Smooth muscle cell (in vitro differentiated cells): ENCODE data around the gene L3MBTL3. TPM values are rescaled to one million over a fixed set of nuclear protein-coding genes. Genes with fewer than 3 reads are reported as not detected.
A peak's percentile ranks its signal among the peaks of the same experiment; 100 is the strongest.

Experiments
- DNase-seq: peaks from one replicate; lab custom pipeline; 2025; ENCODE audit not compliant: unreplicated experiment; lab: John Stamatoyannopoulos, UW
- H2AFZ ChIP-seq: fragments of 200-600 bp; sonication (generic); 2 replicates; pipeline ENCODE4 v1.6.0; 2016; ENCODE audit warnings: antibody characterized with exemption, low read depth, mild to moderate bottlenecking
- H3F3A ChIP-seq: fragments of 200-600 bp; sonication (generic); 2 replicates; pipeline ENCODE4 v1.6.0; 2017; ENCODE audit warnings: antibody characterized with exemption, low read depth
- H3K27ac ChIP-seq: fragments of 200-600 bp; sonication (generic); 2 replicates; pipeline ENCODE4 v1.5.1; 2016; ENCODE audit warnings: low read depth, mild to moderate bottlenecking
- H3K27me3 ChIP-seq: fragments of 200-600 bp; sonication (generic); 2 replicates; pipeline ENCODE4 v1.6.1; 2016; ENCODE audit warnings: low read depth, mild to moderate bottlenecking
- H3K36me3 ChIP-seq: fragments of 200-600 bp; sonication (generic); 2 replicates; pipeline ENCODE4 v1.5.1; 2016; ENCODE audit warnings: low read depth
- H3K4me1 ChIP-seq: fragments of 200-600 bp; sonication (generic); 2 replicates; pipeline ENCODE4 v1.5.1; 2016; ENCODE audit warnings: low read depth
- H3K4me2 ChIP-seq: fragments of 200-600 bp; sonication (generic); 2 replicates; pipeline ENCODE4 v1.6.0; 2016; ENCODE audit warnings: mild to moderate bottlenecking
- H3K4me3 ChIP-seq: fragments of 200-600 bp; sonication (generic); 2 replicates; pipeline ENCODE4 v1.5.1; 2016; ENCODE audit warnings: mild to moderate bottlenecking
- H3K79me2 ChIP-seq: fragments of 200-600 bp; sonication (generic); 2 replicates; pipeline ENCODE4 v1.6.0; 2016; ENCODE audit warnings: low read depth, mild to moderate bottlenecking
- H3K9ac ChIP-seq: fragments of 200-600 bp; sonication (generic); 2 replicates; pipeline ENCODE4 v1.6.0; 2016; ENCODE audit warnings: low read depth
- H3K9me3 ChIP-seq: fragments of 200-600 bp; sonication (generic); replicated peaks from 2 replicates; pipeline ENCODE4 v1.5.1; 2016; ENCODE audit warnings: low read depth
- H4K20me1 ChIP-seq: fragments of 200-600 bp; sonication (generic); 2 replicates; pipeline ENCODE4 v1.6.0; 2016; ENCODE audit warnings: low read depth
- WGBS: methylation state at CpG from one replicate; pipeline ENCODE4 v1.1.7; 2016; ENCODE audit warnings: low lambda C conversion rate; 5-methylcytosine and 5-hydroxymethylcytosine counted together
- polyA plus RNA-seq: library from polyadenylated mRNA; unstranded; fragments of >200 nt; fragmentation: Nextera tagmentation; extraction: Ambion mirVana; gene quantifications from 2 replicates; pipeline ENCODE4 v1.2.1, GENCODE V29; 2016
- total RNA-seq: library from RNA; depleted of rRNA; stranded (reverse); fragments of >200 nt; gene quantifications from 2 replicates; pipeline ENCODE4 v1.2.3, GENCODE V29; 2014
- TF ChIP-seq, protein P1 (sequence below): fragments of 200-600 bp; sonication (generic); IDR thresholded peaks from 2 replicates; pipeline ENCODE4 v1.5.1; 2017; ENCODE audit warnings: borderline replicate concordance, mild to moderate bottlenecking, antibody characterized with exemption; ENCODE audit not compliant: insufficient read depth, poor library complexity, severe bottlenecking

Gene L3MBTL3
- total and polyA plus RNA-seq, 2 experiments from 2014 or later, result 5.4 to 14.2 TPM

DNA sequence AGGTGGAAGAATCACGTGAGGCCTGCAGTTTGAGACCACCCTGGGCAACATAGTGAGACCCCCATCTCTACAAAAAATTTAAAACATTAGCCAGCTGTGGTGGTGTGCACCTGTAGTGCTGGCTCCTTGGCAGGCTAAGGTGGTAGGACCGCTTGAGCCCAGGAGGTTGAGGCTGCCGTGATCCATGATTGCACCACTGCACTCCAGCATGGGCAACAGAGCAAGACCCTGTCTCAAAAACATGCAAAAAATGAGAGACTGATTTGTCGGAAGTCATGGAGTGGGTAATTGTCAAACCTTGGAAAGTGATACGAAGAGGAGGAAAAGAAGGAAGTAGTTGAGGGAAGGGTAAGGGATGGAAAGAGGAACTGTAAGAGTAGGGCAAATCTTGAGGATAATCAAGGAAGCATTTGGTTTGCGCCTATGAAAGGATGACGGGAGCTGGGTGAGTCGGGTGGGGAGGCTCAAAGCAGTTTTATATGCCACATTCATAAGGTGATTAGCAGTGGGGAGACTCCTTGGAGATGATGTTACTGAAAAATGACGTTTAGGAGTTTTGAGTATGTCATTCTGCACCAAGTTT lies 14.5 kb downstream of the L3MBTL3 start:
- DNase-seq, result no peak
- H3K36me3 ChIP-seq, result no peaks in the 10 kb centered on the region
- peak overlapping the region; percentile 68 for H3K4me2 ChIP-seq
- no peak overlapping the region for H3K27ac ChIP-seq
- H2AFZ ChIP-seq, result no peak overlapping the region
- peaks cover 11% of the 10 kb centered on the region for H3K79me2 ChIP-seq
- H3K4me1 ChIP-seq, result peaks cover 12% of the 10 kb centered on the region
- peaks cover 17% of the 10 kb centered on the region for H3F3A ChIP-seq
- no peak overlapping the region for H3K4me3 ChIP-seq
- H3K27me3 ChIP-seq, result no peaks in the 10 kb centered on the region
- TF ChIP-seq, protein P1, sequence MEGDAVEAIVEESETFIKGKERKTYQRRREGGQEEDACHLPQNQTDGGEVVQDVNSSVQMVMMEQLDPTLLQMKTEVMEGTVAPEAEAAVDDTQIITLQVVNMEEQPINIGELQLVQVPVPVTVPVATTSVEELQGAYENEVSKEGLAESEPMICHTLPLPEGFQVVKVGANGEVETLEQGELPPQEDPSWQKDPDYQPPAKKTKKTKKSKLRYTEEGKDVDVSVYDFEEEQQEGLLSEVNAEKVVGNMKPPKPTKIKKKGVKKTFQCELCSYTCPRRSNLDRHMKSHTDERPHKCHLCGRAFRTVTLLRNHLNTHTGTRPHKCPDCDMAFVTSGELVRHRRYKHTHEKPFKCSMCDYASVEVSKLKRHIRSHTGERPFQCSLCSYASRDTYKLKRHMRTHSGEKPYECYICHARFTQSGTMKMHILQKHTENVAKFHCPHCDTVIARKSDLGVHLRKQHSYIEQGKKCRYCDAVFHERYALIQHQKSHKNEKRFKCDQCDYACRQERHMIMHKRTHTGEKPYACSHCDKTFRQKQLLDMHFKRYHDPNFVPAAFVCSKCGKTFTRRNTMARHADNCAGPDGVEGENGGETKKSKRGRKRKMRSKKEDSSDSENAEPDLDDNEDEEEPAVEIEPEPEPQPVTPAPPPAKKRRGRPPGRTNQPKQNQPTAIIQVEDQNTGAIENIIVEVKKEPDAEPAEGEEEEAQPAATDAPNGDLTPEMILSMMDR, result no peak
- H4K20me1 ChIP-seq, result peaks cover 57% of the 10 kb centered on the region
- WGBS, result 95% methylated on average over 9 of the region's 9 CpGs
- H3K9ac ChIP-seq, result no peak overlapping the region
- no peaks in the 10 kb centered on the region for H3K9me3 ChIP-seq

DNA sequence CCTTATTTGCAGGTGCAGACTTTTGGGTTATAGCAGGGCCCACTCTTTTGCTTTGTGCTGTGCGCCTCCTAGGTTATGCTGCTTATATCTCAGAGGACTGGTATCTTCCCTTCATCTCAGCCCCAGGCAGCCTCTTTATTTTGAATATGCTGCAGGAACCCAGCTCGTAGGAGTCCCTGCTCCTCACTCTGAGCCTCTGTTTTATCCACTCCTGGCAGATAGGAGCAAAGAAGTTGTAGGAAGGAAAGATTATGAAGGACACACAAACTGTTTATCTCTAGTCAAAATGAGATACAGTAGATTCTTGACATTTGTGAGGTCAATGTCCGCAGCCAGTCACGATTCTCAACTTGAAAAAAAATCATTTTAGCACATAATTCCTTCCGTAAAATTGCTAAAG lies 15.6 kb downstream of the L3MBTL3 start:
- Histone ChIP-seq H3K79me2 (peaks cover 17% of the 10 kb centered on the region), H3K27ac (peak overlapping the region; percentile 80), H4K20me1 (peaks cover 54% of the 10 kb centered on the region), H3K4me3 (peak overlapping the region; percentile 19), H3F3A (peaks cover 17% of the 10 kb centered on the region), H3K4me1 (peaks cover 12% of the 10 kb centered on the region), H3K9me3 (no peaks in the 10 kb centered on the region), H2AFZ (no peak overlapping the region), H3K4me2 (peak overlapping the region; percentile 68), H3K36me3 (no peaks in the 10 kb centered on the region), H3K27me3 (no peaks in the 10 kb centered on the region), H3K9ac (no peak overlapping the region)
- DNase-seq, result no peak
- 22% methylated on average over 5 of the region's 5 CpGs for WGBS
- TF ChIP-seq, protein P1, result no peak

DNA sequence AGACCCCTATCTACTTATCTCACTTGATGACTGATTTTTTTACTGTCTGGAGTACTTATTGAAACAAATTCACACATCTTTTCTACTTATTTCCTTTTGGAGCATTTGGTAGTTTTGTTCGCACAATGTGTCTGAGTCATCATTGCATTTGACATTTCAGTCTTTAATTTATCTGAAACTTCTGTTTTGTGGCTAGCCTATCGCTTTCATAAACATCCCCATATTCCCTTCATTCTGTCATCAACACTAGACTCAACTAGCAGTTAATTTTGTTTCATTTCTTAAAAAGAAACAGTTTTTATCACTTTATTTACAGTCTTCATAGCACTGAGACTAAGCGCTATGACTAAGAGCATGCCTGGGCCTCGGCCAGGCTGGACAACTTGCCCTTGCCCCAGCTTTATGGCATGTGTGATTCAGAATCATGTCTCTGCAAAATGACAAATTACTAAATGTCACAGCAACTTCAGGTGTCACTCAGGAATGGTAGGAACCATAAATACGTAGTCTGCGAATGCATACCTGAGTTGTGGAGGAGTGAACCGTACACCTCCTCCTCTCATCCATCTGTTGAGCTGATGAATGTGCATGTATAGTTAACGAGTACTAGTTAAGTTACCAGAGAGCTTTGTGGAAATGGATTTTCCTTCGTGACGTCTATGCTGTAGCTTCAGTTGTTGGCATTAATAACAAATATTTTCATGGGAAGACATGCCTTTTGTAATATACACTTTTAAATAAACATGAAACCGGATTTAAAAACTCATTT lies 16.2 kb downstream of the L3MBTL3 start:
- TF ChIP-seq, protein P1, result no peak
- H3F3A ChIP-seq, result peaks cover 17% of the 10 kb centered on the region
- H3K36me3 ChIP-seq, result no peaks in the 10 kb centered on the region

More for the DNA sequence above, 16.2 kb downstream of the L3MBTL3 start:
- Histone ChIP-seq H3K4me1 (peaks cover 12% of the 10 kb centered on the region), H3K9ac (no peak overlapping the region), H3K9me3 (no peaks in the 10 kb centered on the region), H3K27me3 (no peaks in the 10 kb centered on the region), H4K20me1 (peaks cover 55% of the 10 kb centered on the region), H3K79me2 (peaks cover 17% of the 10 kb centered on the region), H3K4me3 (peak overlapping the region; percentile 19), H3K27ac (peak overlapping the region; percentile 80), H2AFZ (no peak overlapping the region), H3K4me2 (peak overlapping the region; percentile 68)
- 31% methylated on average over 11 of the region's 11 CpGs for WGBS
- peak; percentile 2 for DNase-seq
